HEK293 (cell line): ENCODE data around the gene ARL2BP.

Experiments
- CTCF ChIA-PET: fragments of 350-600 bp; formaldehyde crosslinking; extraction: SDS; loops from one replicate; lab custom pipeline; 2021; ENCODE audit warnings: antibody characterized with exemption; lab: Yijun Ruan, JAX
- POLR2A ChIA-PET: fragments of 300-600 bp; formaldehyde crosslinking; extraction: SDS; loops from one replicate; lab custom pipeline; 2020; ENCODE audit warnings: antibody characterized with exemption, inconsistent platforms; lab: Yijun Ruan, JAX
- H3K27ac ChIP-seq: fragments of 200-500 bp; sonication (Bioruptor generic); 2 replicates; pipeline ENCODE4 v1.5.1; 2014; ENCODE audit warnings: low read depth, low read length, control low read depth, inconsistent platforms; ENCODE audit errors: extremely low read depth
- H3K36me3 ChIP-seq, 2 experiments: fragments of 200-500 bp in 1 of 2; sonication (Bioruptor generic) in 1 of 2; 1 replicate in 1 of 2; 2 replicates in 1 of 2; pipeline ENCODE4 v1.5.1; 2014 to 2017; ENCODE audit warnings: inconsistent platforms in 2 of 2, low read length in 2 of 2; ENCODE audit not compliant: control insufficient read depth in 2 of 2, insufficient read depth in 1 of 2
- H3K4me1 ChIP-seq: fragments of 200-500 bp; sonication (Bioruptor generic); 2 replicates; pipeline ENCODE4 v1.5.1; 2014; ENCODE audit warnings: mild to moderate bottlenecking, low read length, inconsistent platforms; ENCODE audit not compliant: control insufficient read depth, insufficient read depth
- H3K4me3 ChIP-seq: 2 replicates; pipeline ENCODE4 v1.5.1; 2011; ENCODE audit warnings: low read depth, mild to moderate bottlenecking, control low read depth, low read length, moderate library complexity
- H3K9me3 ChIP-seq: fragments of 200-500 bp; sonication (Bioruptor generic); 2 replicates; pipeline ENCODE4 v1.5.1; 2014; ENCODE audit warnings: low read depth, low read length, inconsistent platforms; ENCODE audit not compliant: control insufficient read depth, insufficient read depth
- ATF2 ChIP-seq: fragments of 450-650 bp; formaldehyde crosslinking; IDR thresholded peaks from 2 replicates; pipeline ENCODE4 v1.5.1; 2016; ENCODE audit warnings: missing biosample characterization, missing genetic modification characterization, low read depth
- CTCF ChIP-seq: fragments of 450-650 bp; formaldehyde crosslinking; IDR thresholded peaks from 2 replicates; pipeline ENCODE4 v1.5.1; 2016; ENCODE audit warnings: missing biosample characterization, missing genetic modification characterization
- HOXD13 ChIP-seq: sonication (generic); formaldehyde crosslinking; IDR thresholded peaks from 2 replicates; pipeline ENCODE4 v1.8.0; 2022; ENCODE audit warnings: missing genetic modification reagents, borderline replicate concordance
- IKZF3 ChIP-seq: fragments of 450-650 bp; IDR thresholded peaks from 2 replicates; pipeline ENCODE4 v1.5.0; 2018; ENCODE audit warnings: missing biosample characterization, mild to moderate bottlenecking, missing genetic modification characterization, moderate library complexity
- KLF16 ChIP-seq: fragments of 450-650 bp; formaldehyde crosslinking; IDR thresholded peaks from 2 replicates; pipeline ENCODE4 v1.5.1; 2017; ENCODE audit warnings: missing biosample characterization, missing genetic modification characterization
- KLF17 ChIP-seq: fragments of 450-650 bp; formaldehyde crosslinking; IDR thresholded peaks from 2 replicates; pipeline ENCODE4 v1.5.1; 2016; ENCODE audit warnings: missing biosample characterization, missing genetic modification characterization
- PRDM10 ChIP-seq: fragments of 450-650 bp; formaldehyde crosslinking; IDR thresholded peaks from 2 replicates; pipeline ENCODE4 v1.5.1; 2016; ENCODE audit warnings: missing biosample characterization, missing genetic modification characterization
- WT1 ChIP-seq: fragments of 450-650 bp; formaldehyde crosslinking; IDR thresholded peaks from 2 replicates; pipeline ENCODE4 v1.5.1; 2016; ENCODE audit warnings: missing biosample characterization, missing genetic modification characterization
- ZBTB17 ChIP-seq: fragments of 450-650 bp; formaldehyde crosslinking; IDR thresholded peaks from 2 replicates; pipeline ENCODE4 v1.5.1; 2016; ENCODE audit warnings: missing biosample characterization, missing genetic modification characterization
- ZFHX2 ChIP-seq: fragments of 450-650 bp; formaldehyde crosslinking; conservative IDR thresholded peaks from 2 replicates; pipeline ENCODE4 v1.5.1; 2016; ENCODE audit warnings: missing biosample characterization, missing genetic modification characterization
- ZFP3 ChIP-seq: fragments of 450-650 bp; formaldehyde crosslinking; IDR thresholded peaks from 2 replicates; pipeline ENCODE4 v1.5.1; 2016; ENCODE audit warnings: low read depth, missing biosample characterization, missing genetic modification characterization
- ZNF133 ChIP-seq: fragments of 450-650 bp; formaldehyde crosslinking; IDR thresholded peaks from 2 replicates; pipeline ENCODE4 v1.5.1; 2016; ENCODE audit warnings: missing biosample characterization, missing genetic modification characterization
- ZNF239 ChIP-seq: fragments of 450-650 bp; formaldehyde crosslinking; IDR thresholded peaks from 2 replicates; pipeline ENCODE4 v1.5.1; 2016; ENCODE audit warnings: missing biosample characterization, missing genetic modification characterization
- ZNF24 ChIP-seq: fragments of 450-650 bp; formaldehyde crosslinking; IDR thresholded peaks from 2 replicates; pipeline ENCODE4 v1.5.1; 2016; ENCODE audit warnings: missing biosample characterization, missing genetic modification characterization
- ZNF266 ChIP-seq: fragments of 450-650 bp; formaldehyde crosslinking; IDR thresholded peaks from 2 replicates; pipeline ENCODE4 v1.5.1; 2016; ENCODE audit warnings: missing biosample characterization, missing genetic modification characterization, low read depth
- ZNF274 ChIP-seq, 2 experiments: fragments of 200-500 bp in 1 of 2; fragments of 450-650 bp in 1 of 2; sonication (Bioruptor generic) in 1 of 2; formaldehyde crosslinking in 1 of 2; IDR thresholded peaks; 2 replicates each; pipeline versions ENCODE4 v1.5.1 to v1.6.1; 2014 to 2016; ENCODE audit warnings: borderline replicate concordance in 1 of 2, inconsistent platforms in 1 of 2, low read length in 1 of 2, missing biosample characterization in 1 of 2, missing genetic modification characterization in 1 of 2
- ZNF324 ChIP-seq: fragments of 450-650 bp; formaldehyde crosslinking; IDR thresholded peaks from 2 replicates; pipeline ENCODE4 v1.5.1; 2016; ENCODE audit warnings: missing biosample characterization, missing genetic modification characterization
- ZNF335 ChIP-seq: fragments of 450-650 bp; formaldehyde crosslinking; conservative IDR thresholded peaks from 2 replicates; pipeline ENCODE4 v1.5.1; 2016; ENCODE audit warnings: missing biosample characterization, missing genetic modification characterization
- ZNF350 ChIP-seq: fragments of 450-650 bp; formaldehyde crosslinking; IDR thresholded peaks from 2 replicates; pipeline ENCODE4 v1.5.0; 2017; ENCODE audit warnings: missing biosample characterization, mild to moderate bottlenecking, missing genetic modification characterization
- ZNF394 ChIP-seq: fragments of 450-650 bp; formaldehyde crosslinking; IDR thresholded peaks from 2 replicates; pipeline ENCODE4 v1.5.1; 2016; ENCODE audit warnings: missing biosample characterization, missing genetic modification characterization, mild to moderate bottlenecking, moderate library complexity, borderline replicate concordance
- ZNF580 ChIP-seq: fragments of 450-650 bp; formaldehyde crosslinking; IDR thresholded peaks from 2 replicates; pipeline ENCODE4 v1.5.1; 2016; ENCODE audit warnings: missing biosample characterization, missing genetic modification characterization
- ZNF677 ChIP-seq: fragments of 450-650 bp; IDR thresholded peaks from 2 replicates; pipeline ENCODE4 v1.5.0; 2018; ENCODE audit warnings: missing biosample characterization, mild to moderate bottlenecking, missing genetic modification characterization, moderate library complexity
- ZNF747 ChIP-seq: fragments of 450-650 bp; formaldehyde crosslinking; IDR thresholded peaks from 2 replicates; pipeline ENCODE4 v1.5.1; 2016; ENCODE audit warnings: missing biosample characterization, missing genetic modification characterization
- ZNF76 ChIP-seq: fragments of 450-650 bp; formaldehyde crosslinking; IDR thresholded peaks from 2 replicates; pipeline ENCODE4; 2016; ENCODE audit warnings: low read depth, missing biosample characterization, missing genetic modification characterization, borderline replicate concordance
- ZNF777 ChIP-seq: fragments of 450-650 bp; formaldehyde crosslinking; IDR thresholded peaks from 2 replicates; pipeline ENCODE4 v1.5.1; 2017; ENCODE audit warnings: missing biosample characterization, missing genetic modification characterization, borderline replicate concordance

ARL2BP gene

GRCh38 chr16:57284952-57285363 is 39.9 kb downstream of the ARL2BP start:
- peak overlapping the region; percentile 18; the same call in 1 of the 2 replicates for H3K27ac ChIP-seq
- ChIA-PET CTCF (interaction anchor here (0.6 to 0.8 kb wide), 2 partner anchors 15 to 509 kb away, joined by 3 to 6 read pairs; no protein-coding TSS in a partner anchor), POLR2A (interaction anchor here (1.0 to 1.5 kb wide), 2 partner anchors 15 to 40 kb away, joined by 4 read pairs; partner anchors contain the start of gene ARL2BP)
- H3K36me3 ChIP-seq = no peaks in the 10 kb centered on the region
- H3K4me1 ChIP-seq = no peaks in the 10 kb centered on the region; the same call in 1 of the 2 replicates
- TF ChIP-seq ZFHX2 (tag by site-specific recombination) (0 out of 2 replicates have a peak, but pooled peaks have one; percentile 2), ATF2 (tag by site-specific recombination) (no peak), ZNF777 (tag by site-specific recombination) (peak; percentile 40; the same call in 1 of the 2 replicates), ZNF394 (0 out of 2 replicates have a peak, but pooled peaks have one; percentile 4), PRDM10 (peak; percentile 50), KLF17 (tag by site-specific recombination) (0 out of 2 replicates have a peak, but pooled peaks have one; percentile 3), ZNF76 (tag by site-specific recombination) (0 out of 2 replicates have a peak, but pooled peaks have one; percentile 3), ZNF350 (tag by site-specific recombination) (no peak), ZNF24 (tag by site-specific recombination) (peak; percentile 59; the same call in 1 of the 2 replicates), KLF16 (tag by site-specific recombination) (peak; percentile 4; the same call in 1 of the 2 replicates), ZNF580 (tag by site-specific recombination) (peak; percentile 84), ZNF677 (tag by site-specific recombination) (no peak), ZNF274 (IDR thresholded peaks at IDR 0.05; ENCODE audit: low read length) (no peak), ZNF274 (tag by site-specific recombination; IDR thresholded peaks at IDR 0.05; ENCODE audit: borderline replicate concordance) (no peak), ZNF266 (tag by site-specific recombination) (no peak), CTCF (tag by site-specific recombination) (no peak), ZNF335 (0 out of 2 replicates have a peak, but pooled peaks have one; percentile 22), ZNF324 (tag by site-specific recombination) (no peak), ZNF133 (no peak), ZNF239 (tag by site-specific recombination) (no peak), ZBTB17 (tag by site-specific recombination) (0 out of 2 replicates have a peak, but pooled peaks have one; percentile 4), IKZF3 (no peak), ZFP3 (tag by site-specific recombination) (no peak), HOXD13 (CRISPR knock-in tag) (no peak), WT1 (no peak), ZNF747 (tag by site-specific recombination) (no peak)
- H3K9me3 ChIP-seq = no peaks in the 10 kb centered on the region
- H3K4me3 ChIP-seq = peak overlapping the region; percentile 45
